Glutamatergic neuron (in vitro differentiated cells): ENCODE measurements around the gene GIMAP5. TPM values are rescaled to one million over a fixed set of nuclear protein-coding genes. Genes with fewer than 3 reads are reported as not detected.

ENCODE experiments used
- DNase-seq: peaks from one replicate; pipeline ENCODE4 v3.0.0; 2022
- H3K27ac Mint-ChIP-seq: one replicate; pipeline ENCODE4 v1.8.0; 2020; ENCODE audit warnings: mild to moderate bottlenecking, mixed read lengths, inconsistent platforms; ENCODE audit not compliant: unreplicated experiment
- H3K27me3 Mint-ChIP-seq: one replicate; pipeline ENCODE4 v1.8.0; 2020; ENCODE audit warnings: mild to moderate bottlenecking, moderate library complexity, mixed read lengths, inconsistent platforms; ENCODE audit not compliant: unreplicated experiment
- H3K36me3 Mint-ChIP-seq: one replicate; pipeline ENCODE4 v1.8.0; 2020; ENCODE audit warnings: mild to moderate bottlenecking, mixed read lengths, inconsistent platforms; ENCODE audit not compliant: unreplicated experiment
- H3K4me1 Mint-ChIP-seq: one replicate; pipeline ENCODE4 v1.8.0; 2020; ENCODE audit warnings: mild to moderate bottlenecking, low read depth, mixed read lengths, inconsistent platforms; ENCODE audit not compliant: unreplicated experiment
- H3K4me3 Mint-ChIP-seq: one replicate; pipeline ENCODE4 v1.8.0; 2020; ENCODE audit warnings: mild to moderate bottlenecking, mixed read lengths, inconsistent platforms; ENCODE audit not compliant: unreplicated experiment
- H3K9me3 Mint-ChIP-seq: one replicate; pipeline ENCODE4 v1.8.0; 2020; ENCODE audit warnings: mild to moderate bottlenecking, moderate library complexity, mixed read lengths, inconsistent platforms; ENCODE audit not compliant: unreplicated experiment
- CTCF ChIP-seq: fragments of 200-600 bp; sonication (generic); IDR thresholded peaks from one replicate; pipeline ENCODE4 v1.5.0; 2021; ENCODE audit not compliant: partially characterized antibody, unreplicated experiment
- long read RNA-seq: library from polyadenylated mRNA; unstranded; transcript quantifications from one replicate; pipeline ENCODE4 v2.0.0, GENCODE V29; 2020; ENCODE audit not compliant: unreplicated experiment
- total RNA-seq: library from RNA; stranded (reverse); fragmentation: NEBNext Ultra II Directional; extraction: Animal tissue kit (Norgen Biotek cat#: 25700); gene quantifications from one replicate; pipeline ENCODE4 v1.2.1, GENCODE V29; 2021; ENCODE audit not compliant: unreplicated experiment

The GIMAP5 gene
- not detected for total RNA-seq
- long read RNA-seq = 0 reads

DNA sequence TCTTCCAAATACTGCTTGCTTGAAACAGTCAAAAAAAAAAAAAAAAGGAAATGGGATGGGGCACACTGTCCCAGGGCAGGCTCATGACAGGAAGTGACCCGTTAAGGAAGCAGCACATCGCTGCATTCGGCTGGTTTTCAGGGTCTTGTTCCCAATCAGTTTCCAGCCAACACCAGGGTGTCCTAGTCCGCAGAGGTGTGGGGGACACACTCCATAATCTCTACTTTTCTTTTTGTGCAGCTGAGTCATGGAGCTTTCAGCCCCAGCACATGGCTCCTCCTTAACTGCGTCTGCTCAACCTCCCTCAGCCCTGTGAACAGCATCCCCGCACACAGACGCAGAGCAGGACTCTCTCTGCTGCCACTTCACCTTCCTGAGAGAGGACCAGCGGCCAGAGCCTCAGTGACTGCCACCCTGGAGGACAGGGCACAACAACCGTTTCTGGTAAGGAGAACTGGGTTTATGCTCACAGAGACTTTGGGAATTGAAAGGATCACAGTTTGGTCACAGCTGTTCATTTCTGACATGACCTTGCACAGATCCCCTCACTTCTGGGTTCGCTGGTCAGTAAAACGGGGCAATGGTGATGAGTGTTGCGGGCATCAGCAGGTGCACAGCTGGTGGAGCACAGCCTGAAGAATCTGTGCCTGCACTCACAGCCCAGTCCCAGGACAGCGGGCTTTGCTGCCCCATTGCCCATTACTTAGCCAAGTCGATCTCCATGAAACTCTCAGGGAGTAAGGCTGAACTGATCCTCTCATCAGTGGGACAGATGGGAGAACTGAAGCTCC is at the start of gene GIMAP5:
Gene GIMAP5 (plus strand): TSS at position 154 of the 791 bp plus-strand sequence. CDS start 3,467 bp downstream, outside the sequence.
- no peak within 1 kb of the TSS for H3K4me3 Mint-ChIP-seq
- peaks cover 16% of the 10 kb centered on the region for H3K27me3 Mint-ChIP-seq

GRCh38 chr7:150688630-150689029 is 48.6 kb upstream of the GIMAP5 start:
- TF ChIP-seq CTCF = no peak
- Mint-ChIP-seq H3K4me3 (no peak overlapping the region), H3K9me3 (no peaks in the 10 kb centered on the region), H3K4me1 (no peaks in the 10 kb centered on the region), H3K27ac (no peak overlapping the region), H3K36me3 (no peaks in the 10 kb centered on the region), H3K27me3 (no peaks in the 10 kb centered on the region)
- no peak for DNase-seq

More for the DNA sequence above, at the start of gene GIMAP5:
- Mint-ChIP-seq H3K4me1 (no peaks in the 10 kb centered on the region), H3K9me3 (peaks cover 4% of the 10 kb centered on the region), H3K36me3 (no peaks in the 10 kb centered on the region), H3K27ac (no peak within 1 kb of the TSS)
- DNase-seq = no peak
- TF ChIP-seq CTCF = no peak

DNA sequence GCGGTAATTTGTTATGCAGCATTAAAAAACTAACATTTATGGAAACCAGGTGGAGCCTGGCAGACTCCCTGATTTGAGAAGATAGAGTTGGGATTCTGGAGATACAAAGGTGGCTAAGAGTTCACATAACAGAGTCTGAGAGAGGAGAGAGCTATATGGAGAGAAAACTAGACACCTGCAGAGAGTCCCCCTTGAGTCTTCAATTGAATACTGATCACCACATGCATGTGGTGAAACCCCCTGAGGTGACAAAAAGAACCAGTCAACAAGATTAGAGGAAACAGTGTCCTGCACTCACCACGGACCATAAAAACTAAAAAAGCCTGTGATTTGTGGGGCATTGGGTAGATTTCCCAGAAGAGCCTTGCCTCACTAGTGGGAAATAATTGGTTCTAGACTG is 41.6 kb upstream of the GIMAP5 start:
- Mint-ChIP-seq H3K36me3 (no peaks in the 10 kb centered on the region), H3K4me3 (no peak overlapping the region), H3K27ac (no peak overlapping the region), H3K9me3 (peaks cover 5% of the 10 kb centered on the region), H3K27me3 (no peaks in the 10 kb centered on the region), H3K4me1 (no peaks in the 10 kb centered on the region)
- no peak for TF ChIP-seq CTCF
- no peak for DNase-seq

- peaks cover 9% of the 10 kb centered on the region for H3K9me3 Mint-ChIP-seq
- TF ChIP-seq CTCF = no peak
These were observed 34.0 kb upstream of the GIMAP5 start for GRCh38 chr7:150703209-150703608.

GRCh38 chr7:150715293-150715692 is 21.9 kb upstream of the GIMAP5 start:
- Mint-ChIP-seq H3K27ac (no peak overlapping the region), H3K4me1 (no peaks in the 10 kb centered on the region), H3K36me3 (no peaks in the 10 kb centered on the region), H3K9me3 (no peaks in the 10 kb centered on the region), H3K4me3 (no peak overlapping the region), H3K27me3 (peaks cover 4% of the 10 kb centered on the region)
- no peak for DNase-seq
- TF ChIP-seq CTCF = no peak

More at GRCh38 chr7:150703209-150703608, 34.0 kb upstream of the GIMAP5 start:
- H3K36me3 Mint-ChIP-seq = no peaks in the 10 kb centered on the region
- DNase-seq = no peak
- H3K4me3 Mint-ChIP-seq = no peak overlapping the region
- H3K27ac Mint-ChIP-seq = no peak overlapping the region
- no peaks in the 10 kb centered on the region for H3K4me1 Mint-ChIP-seq
- H3K27me3 Mint-ChIP-seq = no peaks in the 10 kb centered on the region
